Measurements from ENCODE around the gene NCOR1. TPM values are rescaled to one million over a fixed set of nuclear protein-coding genes. Genes with fewer than 3 reads are reported as not detected.

NCOR1 gene
- total and polyA plus RNA-seq, 8 donors, result 36.7 to 123 (median 49.5) TPM

DNA sequence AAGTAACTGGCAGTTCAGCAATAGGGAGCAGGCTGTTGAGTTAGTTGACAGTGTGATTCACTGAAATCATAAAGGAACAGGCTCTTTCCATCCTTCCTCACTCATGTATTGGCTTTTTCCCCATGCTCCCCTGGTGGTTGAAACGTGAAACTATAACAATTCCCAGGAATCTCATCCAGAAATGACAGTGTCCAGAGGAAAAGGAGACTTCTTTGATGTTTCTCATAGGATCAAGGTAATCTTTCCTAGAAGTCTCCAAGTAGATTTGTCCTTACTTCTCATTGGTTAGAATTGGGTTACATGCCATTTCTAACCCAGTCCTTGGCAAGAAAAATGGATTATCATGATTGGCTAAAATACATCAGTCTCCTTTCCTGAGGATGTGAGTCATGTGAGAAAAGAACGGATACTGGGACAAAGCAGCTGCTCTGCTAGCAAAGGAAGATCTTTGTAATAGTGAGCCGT, 201.4 kb downstream of the NCOR1 start:
- DNase-seq (no peak), ATAC-seq (peak; percentile 36 to 60 (median 48)), FAIRE-seq (no peak)
- Histone ChIP-seq H3K27me3 (no peaks in the 10 kb centered on the region), H3K4me3 (no peak overlapping the region), H3K9me3 (no peaks in the 10 kb centered on the region), H3K27ac (peak overlapping the region in 1 of 4 donors; percentile 13), H3K36me3 (peaks cover 0 to 24% (median 0%) of the 10 kb centered on the region in 3 donors), H3K4me1 (peaks cover 6 to 9% (median 9%) of the 10 kb centered on the region in 3 donors)
- intact Hi-C loops (cut with DNase I), result no loop called here
- 41 to 45% methylated on average over 3 of the region's 3 CpGs for WGBS, 2 donors
- TF ChIP-seq, protein P1, sequence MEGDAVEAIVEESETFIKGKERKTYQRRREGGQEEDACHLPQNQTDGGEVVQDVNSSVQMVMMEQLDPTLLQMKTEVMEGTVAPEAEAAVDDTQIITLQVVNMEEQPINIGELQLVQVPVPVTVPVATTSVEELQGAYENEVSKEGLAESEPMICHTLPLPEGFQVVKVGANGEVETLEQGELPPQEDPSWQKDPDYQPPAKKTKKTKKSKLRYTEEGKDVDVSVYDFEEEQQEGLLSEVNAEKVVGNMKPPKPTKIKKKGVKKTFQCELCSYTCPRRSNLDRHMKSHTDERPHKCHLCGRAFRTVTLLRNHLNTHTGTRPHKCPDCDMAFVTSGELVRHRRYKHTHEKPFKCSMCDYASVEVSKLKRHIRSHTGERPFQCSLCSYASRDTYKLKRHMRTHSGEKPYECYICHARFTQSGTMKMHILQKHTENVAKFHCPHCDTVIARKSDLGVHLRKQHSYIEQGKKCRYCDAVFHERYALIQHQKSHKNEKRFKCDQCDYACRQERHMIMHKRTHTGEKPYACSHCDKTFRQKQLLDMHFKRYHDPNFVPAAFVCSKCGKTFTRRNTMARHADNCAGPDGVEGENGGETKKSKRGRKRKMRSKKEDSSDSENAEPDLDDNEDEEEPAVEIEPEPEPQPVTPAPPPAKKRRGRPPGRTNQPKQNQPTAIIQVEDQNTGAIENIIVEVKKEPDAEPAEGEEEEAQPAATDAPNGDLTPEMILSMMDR (IDR thresholded peaks at IDR 0.05), result peak in 2 of 4 donors; percentile 11 to 33

GRCh38 chr17:16007439-16007838, 207.9 kb downstream of the NCOR1 start:
- no peak for ATAC-seq
- H3K27me3 ChIP-seq, result no peaks in the 10 kb centered on the region
- H3K36me3 ChIP-seq, result peaks cover 0 to 64% (median 35%) of the 10 kb centered on the region in 3 donors
- 85 to 90% methylated on average over 3 of the region's 3 CpGs for WGBS, 2 donors
- intact Hi-C loops (cut with DNase I), result no loop called here
- H3K4me3 ChIP-seq, result no peak overlapping the region
- TF ChIP-seq, protein P1 (IDR thresholded peaks at IDR 0.05), result no peak
- no peak for DNase-seq
- H3K9me3 ChIP-seq, result no peaks in the 10 kb centered on the region
- H3K4me1 ChIP-seq, result peaks cover 6 to 9% (median 6%) of the 10 kb centered on the region in 3 donors
- H3K27ac ChIP-seq, result no peak overlapping the region
- FAIRE-seq, result no peak

- TF ChIP-seq, protein P1 (IDR thresholded peaks at IDR 0.05), result no peak
- WGBS, 2 donors, result 99 to 100% methylated on average over 1 of the region's 1 CpG
- no peak for DNase-seq
- H3K4me3 ChIP-seq, result no peak overlapping the region
- peaks cover 0 to 68% (median 40%) of the 10 kb centered on the region in 3 donors for H3K36me3 ChIP-seq
- no peak overlapping the region for H3K27ac ChIP-seq
- H3K27me3 ChIP-seq, result no peaks in the 10 kb centered on the region
- peaks cover 0 to 7% (median 5%) of the 10 kb centered on the region in 3 donors for H3K4me1 ChIP-seq
- ATAC-seq, result no peak
- intact Hi-C loops (cut with DNase I), result no loop called here
- H3K9me3 ChIP-seq, result no peaks in the 10 kb centered on the region
- FAIRE-seq, result no peak
Measured at GRCh38 chr17:16005636-16006035, 209.7 kb downstream of the NCOR1 start.

GRCh38 chr17:16003841-16004240, 211.5 kb downstream of the NCOR1 start:
- Histone ChIP-seq H3K4me3 (no peak overlapping the region), H3K27me3 (no peaks in the 10 kb centered on the region), H3K27ac (no peak overlapping the region), H3K36me3 (peaks cover 0 to 63% (median 40%) of the 10 kb centered on the region in 3 donors), H3K4me1 (peaks cover 0 to 7% (median 5%) of the 10 kb centered on the region in 3 donors), H3K9me3 (no peaks in the 10 kb centered on the region)
- ATAC-seq (no peak), FAIRE-seq (no peak), DNase-seq (no peak)
- intact Hi-C loops (cut with DNase I), result no loop called here
- TF ChIP-seq, protein P1 (IDR thresholded peaks at IDR 0.05), result no peak
- 89 to 94% methylated on average over 1 of the region's 1 CpG for WGBS, 2 donors

DNA sequence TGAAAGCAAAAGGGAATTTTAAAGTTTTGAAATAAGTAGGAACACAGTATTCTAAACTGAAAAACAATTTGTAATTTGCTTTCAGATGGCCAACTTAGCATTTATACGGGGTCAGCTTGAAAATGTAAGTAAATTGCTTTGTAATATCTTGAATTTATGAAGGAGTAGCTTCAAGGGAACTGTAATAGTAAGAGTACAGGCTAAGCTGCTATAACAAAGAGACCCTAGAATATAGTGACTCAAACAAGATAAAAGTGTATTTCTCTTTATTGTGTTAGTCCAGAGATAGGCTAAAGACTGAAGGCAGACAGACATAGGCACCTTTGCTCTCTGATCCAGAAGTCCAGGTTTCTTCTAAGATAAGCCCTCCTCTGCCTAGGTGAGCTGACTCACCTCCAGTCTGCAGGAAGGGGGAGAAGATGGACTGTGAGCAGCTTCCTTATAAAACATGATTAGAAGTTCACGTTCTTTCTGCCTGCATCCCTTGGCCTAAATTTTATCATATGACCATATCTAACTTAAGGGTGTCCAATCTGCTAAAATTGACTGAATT, 212.6 kb downstream of the NCOR1 start:
- FAIRE-seq (no peak), ATAC-seq (no peak), DNase-seq (no peak)
- Histone ChIP-seq H3K4me3 (no peak overlapping the region), H3K27ac (no peak overlapping the region), H3K4me1 (peaks cover 0 to 7% (median 5%) of the 10 kb centered on the region in 3 donors), H3K9me3 (no peaks in the 10 kb centered on the region), H3K36me3 (peaks cover 0 to 53% (median 36%) of the 10 kb centered on the region in 3 donors), H3K27me3 (no peaks in the 10 kb centered on the region)
- WGBS, 2 donors, result 90 to 92% methylated on average over 2 of the region's 2 CpGs
- intact Hi-C loops (cut with DNase I), result no loop called here
- TF ChIP-seq, protein P1 (IDR thresholded peaks at IDR 0.05), result no peak

All from pancreas (tissue), 10 donors.